HL-60 (cell line): ENCODE results near the gene TAF11L11.
"Not testable (repeated sequence)": the region's sequence is repeated elsewhere in the genome, so short reads cannot be mapped to it uniquely, and the experiment has no call there.

Experiments
- POLR2AphosphoS5 ChIP-seq: IDR thresholded peaks from 2 replicates; pipeline ENCODE4 v1.6.1; 2012; ENCODE audit warnings: low read depth
- SPI1 ChIP-seq: IDR thresholded peaks from 2 replicates; pipeline ENCODE4 v1.6.1; 2012; ENCODE audit warnings: low read depth, mild to moderate bottlenecking, borderline replicate concordance
- TF ChIP-seq, protein P1 (sequence below): IDR thresholded peaks from 2 replicates; pipeline ENCODE4 v1.6.1; 2012; ENCODE audit warnings: low read depth; ENCODE audit not compliant: insufficient replicate concordance

DNA sequence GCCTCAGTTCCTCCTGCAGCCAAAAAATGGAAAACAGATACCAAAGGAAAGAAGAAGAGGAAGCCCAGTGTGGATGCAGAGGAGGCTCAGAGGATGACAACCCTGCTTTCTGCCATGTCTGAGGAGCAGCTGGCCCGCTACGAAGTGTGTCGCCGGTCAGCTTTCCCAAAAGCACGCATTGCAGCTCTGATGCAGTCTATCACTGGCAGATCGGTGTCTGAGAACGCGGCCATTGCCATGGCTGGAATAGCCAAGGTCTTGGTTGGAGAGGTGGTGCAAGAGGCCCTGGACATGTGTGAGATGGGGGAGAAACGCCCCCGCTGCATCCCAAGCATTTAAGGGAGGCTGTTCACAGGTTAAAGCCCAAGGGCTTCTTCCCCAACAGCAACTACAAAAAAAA, 45.2 kb downstream of the TAF11L11 start:
- TF ChIP-seq, protein P1, sequence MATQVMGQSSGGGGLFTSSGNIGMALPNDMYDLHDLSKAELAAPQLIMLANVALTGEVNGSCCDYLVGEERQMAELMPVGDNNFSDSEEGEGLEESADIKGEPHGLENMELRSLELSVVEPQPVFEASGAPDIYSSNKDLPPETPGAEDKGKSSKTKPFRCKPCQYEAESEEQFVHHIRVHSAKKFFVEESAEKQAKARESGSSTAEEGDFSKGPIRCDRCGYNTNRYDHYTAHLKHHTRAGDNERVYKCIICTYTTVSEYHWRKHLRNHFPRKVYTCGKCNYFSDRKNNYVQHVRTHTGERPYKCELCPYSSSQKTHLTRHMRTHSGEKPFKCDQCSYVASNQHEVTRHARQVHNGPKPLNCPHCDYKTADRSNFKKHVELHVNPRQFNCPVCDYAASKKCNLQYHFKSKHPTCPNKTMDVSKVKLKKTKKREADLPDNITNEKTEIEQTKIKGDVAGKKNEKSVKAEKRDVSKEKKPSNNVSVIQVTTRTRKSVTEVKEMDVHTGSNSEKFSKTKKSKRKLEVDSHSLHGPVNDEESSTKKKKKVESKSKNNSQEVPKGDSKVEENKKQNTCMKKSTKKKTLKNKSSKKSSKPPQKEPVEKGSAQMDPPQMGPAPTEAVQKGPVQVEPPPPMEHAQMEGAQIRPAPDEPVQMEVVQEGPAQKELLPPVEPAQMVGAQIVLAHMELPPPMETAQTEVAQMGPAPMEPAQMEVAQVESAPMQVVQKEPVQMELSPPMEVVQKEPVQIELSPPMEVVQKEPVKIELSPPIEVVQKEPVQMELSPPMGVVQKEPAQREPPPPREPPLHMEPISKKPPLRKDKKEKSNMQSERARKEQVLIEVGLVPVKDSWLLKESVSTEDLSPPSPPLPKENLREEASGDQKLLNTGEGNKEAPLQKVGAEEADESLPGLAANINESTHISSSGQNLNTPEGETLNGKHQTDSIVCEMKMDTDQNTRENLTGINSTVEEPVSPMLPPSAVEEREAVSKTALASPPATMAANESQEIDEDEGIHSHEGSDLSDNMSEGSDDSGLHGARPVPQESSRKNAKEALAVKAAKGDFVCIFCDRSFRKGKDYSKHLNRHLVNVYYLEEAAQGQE, result not testable (repeated sequence)
- not testable (repeated sequence) for TF ChIP-seq SPI1, POLR2AphosphoS5
